HEK293 (cell line): ENCODE measurements around the gene PHKA2.

Experiments used
- CTCF ChIA-PET: fragments of 350-600 bp; formaldehyde crosslinking; extraction: SDS; loops from one replicate; lab custom pipeline; 2021; ENCODE audit warnings: antibody characterized with exemption; lab: Yijun Ruan, JAX
- POLR2A ChIA-PET: fragments of 300-600 bp; formaldehyde crosslinking; extraction: SDS; loops from one replicate; lab custom pipeline; 2020; ENCODE audit warnings: antibody characterized with exemption, inconsistent platforms; lab: Yijun Ruan, JAX
- H3K27ac ChIP-seq: fragments of 200-500 bp; sonication (Bioruptor generic); 2 replicates; pipeline ENCODE4 v1.5.1; 2014; ENCODE audit warnings: low read depth, low read length, control low read depth, inconsistent platforms; ENCODE audit errors: extremely low read depth
- H3K36me3 ChIP-seq, 2 experiments: fragments of 200-500 bp in 1 of 2; sonication (Bioruptor generic) in 1 of 2; 1 replicate in 1 of 2; 2 replicates in 1 of 2; pipeline ENCODE4 v1.5.1; 2014 to 2017; ENCODE audit warnings: inconsistent platforms in 2 of 2, low read length in 2 of 2; ENCODE audit not compliant: control insufficient read depth in 2 of 2, insufficient read depth in 1 of 2
- H3K4me1 ChIP-seq: fragments of 200-500 bp; sonication (Bioruptor generic); 2 replicates; pipeline ENCODE4 v1.5.1; 2014; ENCODE audit warnings: mild to moderate bottlenecking, low read length, inconsistent platforms; ENCODE audit not compliant: control insufficient read depth, insufficient read depth
- H3K4me3 ChIP-seq: 2 replicates; pipeline ENCODE4 v1.5.1; 2011; ENCODE audit warnings: low read depth, mild to moderate bottlenecking, control low read depth, low read length, moderate library complexity
- H3K9me3 ChIP-seq: fragments of 200-500 bp; sonication (Bioruptor generic); 2 replicates; pipeline ENCODE4 v1.5.1; 2014; ENCODE audit warnings: low read depth, low read length, inconsistent platforms; ENCODE audit not compliant: control insufficient read depth, insufficient read depth
- EGR2 ChIP-seq: fragments of 450-650 bp; formaldehyde crosslinking; IDR thresholded peaks from 2 replicates; pipeline ENCODE4 v1.5.1; 2016; ENCODE audit warnings: low read depth, missing biosample characterization, missing genetic modification characterization
- GLIS1 ChIP-seq: fragments of 450-650 bp; formaldehyde crosslinking; IDR thresholded peaks from 2 replicates; pipeline ENCODE4 v1.5.1; 2016; ENCODE audit warnings: missing biosample characterization, missing genetic modification characterization
- HOXD13 ChIP-seq: sonication (generic); formaldehyde crosslinking; IDR thresholded peaks from 2 replicates; pipeline ENCODE4 v1.8.0; 2022; ENCODE audit warnings: missing genetic modification reagents, borderline replicate concordance
- MYNN ChIP-seq: fragments of 450-650 bp; formaldehyde crosslinking; IDR thresholded peaks from 2 replicates; pipeline ENCODE4 v1.5.1; 2016; ENCODE audit warnings: missing biosample characterization, missing genetic modification characterization, borderline replicate concordance
- RBAK ChIP-seq: fragments of 450-650 bp; formaldehyde crosslinking; IDR thresholded peaks from 2 replicates; pipeline ENCODE4 v1.5.1; 2016; ENCODE audit warnings: missing biosample characterization, missing genetic modification characterization
- SCRT2 ChIP-seq: fragments of 450-650 bp; formaldehyde crosslinking; IDR thresholded peaks from 2 replicates; pipeline ENCODE4 v1.5.1; 2016; ENCODE audit warnings: missing biosample characterization, missing genetic modification characterization
- ZFP37 ChIP-seq: fragments of 450-650 bp; formaldehyde crosslinking; IDR thresholded peaks from 2 replicates; pipeline ENCODE4 v1.5.1; 2016; ENCODE audit warnings: missing biosample characterization, missing genetic modification characterization
- ZFP69B ChIP-seq: fragments of 450-650 bp; formaldehyde crosslinking; IDR thresholded peaks from 2 replicates; pipeline ENCODE4 v1.5.1; 2016; ENCODE audit warnings: missing biosample characterization, missing genetic modification characterization
- ZNF19 ChIP-seq: fragments of 450-650 bp; formaldehyde crosslinking; IDR thresholded peaks from 2 replicates; pipeline ENCODE4; 2016; ENCODE audit warnings: missing biosample characterization, missing genetic modification characterization, low read depth
- ZNF202 ChIP-seq: fragments of 450-650 bp; formaldehyde crosslinking; IDR thresholded peaks from 2 replicates; pipeline ENCODE4 v1.5.1; 2016; ENCODE audit warnings: missing biosample characterization, missing genetic modification characterization, borderline replicate concordance
- ZNF248 ChIP-seq: fragments of 450-650 bp; formaldehyde crosslinking; IDR thresholded peaks from 2 replicates; pipeline ENCODE4 v1.5.1; 2017; ENCODE audit warnings: missing biosample characterization, missing genetic modification characterization
- ZNF324 ChIP-seq: fragments of 450-650 bp; formaldehyde crosslinking; IDR thresholded peaks from 2 replicates; pipeline ENCODE4 v1.5.1; 2016; ENCODE audit warnings: missing biosample characterization, missing genetic modification characterization
- ZNF529 ChIP-seq: fragments of 450-650 bp; formaldehyde crosslinking; IDR thresholded peaks from 2 replicates; pipeline ENCODE4 v1.5.1; 2017; ENCODE audit warnings: missing genetic modification characterization, missing biosample characterization; ENCODE audit not compliant: insufficient replicate concordance
- ZNF530 ChIP-seq: fragments of 450-650 bp; formaldehyde crosslinking; IDR thresholded peaks from 2 replicates; pipeline ENCODE4 v1.5.1; 2016; ENCODE audit warnings: low read depth, missing biosample characterization, missing genetic modification characterization
- ZNF544 ChIP-seq: fragments of 450-650 bp; formaldehyde crosslinking; IDR thresholded peaks from 2 replicates; pipeline ENCODE4 v1.5.0; 2017; ENCODE audit warnings: missing biosample characterization, missing genetic modification characterization
- ZNF621 ChIP-seq: fragments of 450-650 bp; formaldehyde crosslinking; IDR thresholded peaks from 2 replicates; pipeline ENCODE4 v1.5.1; 2017; ENCODE audit warnings: missing biosample characterization, missing genetic modification characterization
- ZNF626 ChIP-seq: fragments of 450-650 bp; sonication (Bioruptor Pico); formaldehyde crosslinking; IDR thresholded peaks from 2 replicates; pipeline ENCODE4 v1.5.1; 2018; ENCODE audit warnings: missing biosample characterization, missing genetic modification characterization, inconsistent platforms
- ZNF747 ChIP-seq: fragments of 450-650 bp; formaldehyde crosslinking; IDR thresholded peaks from 2 replicates; pipeline ENCODE4 v1.5.1; 2016; ENCODE audit warnings: missing biosample characterization, missing genetic modification characterization
- ZNF785 ChIP-seq: fragments of 450-650 bp; formaldehyde crosslinking; IDR thresholded peaks from 2 replicates; pipeline ENCODE4 v1.5.1; 2016; ENCODE audit warnings: missing biosample characterization, missing genetic modification characterization
- ZNF791 ChIP-seq: fragments of 450-650 bp; formaldehyde crosslinking; IDR thresholded peaks from 2 replicates; pipeline ENCODE4 v1.5.1; 2016; ENCODE audit warnings: missing biosample characterization, missing genetic modification characterization
- ZSCAN30 ChIP-seq: fragments of 450-650 bp; IDR thresholded peaks from 2 replicates; pipeline ENCODE4 v1.5.1; 2018; ENCODE audit warnings: missing biosample characterization, mild to moderate bottlenecking, missing genetic modification characterization, moderate library complexity
- TF ChIP-seq, protein P1 (sequence below): fragments of 450-650 bp; formaldehyde crosslinking; IDR thresholded peaks from 2 replicates; pipeline ENCODE4 v1.5.1; 2016; ENCODE audit warnings: missing biosample characterization, missing genetic modification characterization, borderline replicate concordance
- TF ChIP-seq, protein P2 (sequence below): fragments of 450-650 bp; formaldehyde crosslinking; IDR thresholded peaks from 2 replicates; pipeline ENCODE4 v1.5.1; 2016; ENCODE audit warnings: missing biosample characterization, missing genetic modification characterization
- TF ChIP-seq, protein P3 (sequence below): fragments of 450-650 bp; formaldehyde crosslinking; IDR thresholded peaks from 2 replicates; pipeline ENCODE4 v1.5.1; 2017; ENCODE audit warnings: missing biosample characterization, missing genetic modification characterization

Gene PHKA2

DNA sequence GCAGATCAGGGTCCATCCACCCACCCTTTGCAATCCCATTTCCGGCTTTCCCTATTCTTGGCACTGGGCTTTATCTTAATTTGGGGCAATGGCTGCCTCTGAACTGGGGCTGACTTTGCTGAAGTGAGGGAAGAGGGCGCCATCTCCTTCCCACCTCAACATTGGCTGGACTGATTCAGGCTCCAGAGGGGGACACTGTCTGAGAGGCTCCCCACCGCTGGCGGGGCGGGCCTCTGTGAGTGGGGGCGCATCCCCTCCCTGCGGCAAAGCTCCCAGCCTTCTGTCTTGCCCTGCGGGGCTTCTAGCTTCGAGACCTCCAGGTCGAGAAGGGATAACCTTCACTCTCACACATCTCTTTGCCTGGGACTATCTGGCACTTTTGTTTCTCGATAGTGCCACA lies 85.8 kb downstream of the PHKA2 start (continued):
- TF ChIP-seq, protein P1, sequence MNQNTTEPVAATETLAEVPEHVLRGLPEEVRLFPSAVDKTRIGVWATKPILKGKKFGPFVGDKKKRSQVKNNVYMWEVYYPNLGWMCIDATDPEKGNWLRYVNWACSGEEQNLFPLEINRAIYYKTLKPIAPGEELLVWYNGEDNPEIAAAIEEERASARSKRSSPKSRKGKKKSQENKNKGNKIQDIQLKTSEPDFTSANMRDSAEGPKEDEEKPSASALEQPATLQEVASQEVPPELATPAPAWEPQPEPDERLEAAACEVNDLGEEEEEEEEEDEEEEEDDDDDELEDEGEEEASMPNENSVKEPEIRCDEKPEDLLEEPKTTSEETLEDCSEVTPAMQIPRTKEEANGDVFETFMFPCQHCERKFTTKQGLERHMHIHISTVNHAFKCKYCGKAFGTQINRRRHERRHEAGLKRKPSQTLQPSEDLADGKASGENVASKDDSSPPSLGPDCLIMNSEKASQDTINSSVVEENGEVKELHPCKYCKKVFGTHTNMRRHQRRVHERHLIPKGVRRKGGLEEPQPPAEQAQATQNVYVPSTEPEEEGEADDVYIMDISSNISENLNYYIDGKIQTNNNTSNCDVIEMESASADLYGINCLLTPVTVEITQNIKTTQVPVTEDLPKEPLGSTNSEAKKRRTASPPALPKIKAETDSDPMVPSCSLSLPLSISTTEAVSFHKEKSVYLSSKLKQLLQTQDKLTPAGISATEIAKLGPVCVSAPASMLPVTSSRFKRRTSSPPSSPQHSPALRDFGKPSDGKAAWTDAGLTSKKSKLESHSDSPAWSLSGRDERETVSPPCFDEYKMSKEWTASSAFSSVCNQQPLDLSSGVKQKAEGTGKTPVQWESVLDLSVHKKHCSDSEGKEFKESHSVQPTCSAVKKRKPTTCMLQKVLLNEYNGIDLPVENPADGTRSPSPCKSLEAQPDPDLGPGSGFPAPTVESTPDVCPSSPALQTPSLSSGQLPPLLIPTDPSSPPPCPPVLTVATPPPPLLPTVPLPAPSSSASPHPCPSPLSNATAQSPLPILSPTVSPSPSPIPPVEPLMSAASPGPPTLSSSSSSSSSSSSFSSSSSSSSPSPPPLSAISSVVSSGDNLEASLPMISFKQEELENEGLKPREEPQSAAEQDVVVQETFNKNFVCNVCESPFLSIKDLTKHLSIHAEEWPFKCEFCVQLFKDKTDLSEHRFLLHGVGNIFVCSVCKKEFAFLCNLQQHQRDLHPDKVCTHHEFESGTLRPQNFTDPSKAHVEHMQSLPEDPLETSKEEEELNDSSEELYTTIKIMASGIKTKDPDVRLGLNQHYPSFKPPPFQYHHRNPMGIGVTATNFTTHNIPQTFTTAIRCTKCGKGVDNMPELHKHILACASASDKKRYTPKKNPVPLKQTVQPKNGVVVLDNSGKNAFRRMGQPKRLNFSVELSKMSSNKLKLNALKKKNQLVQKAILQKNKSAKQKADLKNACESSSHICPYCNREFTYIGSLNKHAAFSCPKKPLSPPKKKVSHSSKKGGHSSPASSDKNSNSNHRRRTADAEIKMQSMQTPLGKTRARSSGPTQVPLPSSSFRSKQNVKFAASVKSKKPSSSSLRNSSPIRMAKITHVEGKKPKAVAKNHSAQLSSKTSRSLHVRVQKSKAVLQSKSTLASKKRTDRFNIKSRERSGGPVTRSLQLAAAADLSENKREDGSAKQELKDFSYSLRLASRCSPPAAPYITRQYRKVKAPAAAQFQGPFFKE: no peak
- TF ChIP-seq ZNF529 (tag by site-specific recombination): no peak
- no peak for TF ChIP-seq ZNF621 (tag by site-specific recombination)
- TF ChIP-seq, protein P2, sequence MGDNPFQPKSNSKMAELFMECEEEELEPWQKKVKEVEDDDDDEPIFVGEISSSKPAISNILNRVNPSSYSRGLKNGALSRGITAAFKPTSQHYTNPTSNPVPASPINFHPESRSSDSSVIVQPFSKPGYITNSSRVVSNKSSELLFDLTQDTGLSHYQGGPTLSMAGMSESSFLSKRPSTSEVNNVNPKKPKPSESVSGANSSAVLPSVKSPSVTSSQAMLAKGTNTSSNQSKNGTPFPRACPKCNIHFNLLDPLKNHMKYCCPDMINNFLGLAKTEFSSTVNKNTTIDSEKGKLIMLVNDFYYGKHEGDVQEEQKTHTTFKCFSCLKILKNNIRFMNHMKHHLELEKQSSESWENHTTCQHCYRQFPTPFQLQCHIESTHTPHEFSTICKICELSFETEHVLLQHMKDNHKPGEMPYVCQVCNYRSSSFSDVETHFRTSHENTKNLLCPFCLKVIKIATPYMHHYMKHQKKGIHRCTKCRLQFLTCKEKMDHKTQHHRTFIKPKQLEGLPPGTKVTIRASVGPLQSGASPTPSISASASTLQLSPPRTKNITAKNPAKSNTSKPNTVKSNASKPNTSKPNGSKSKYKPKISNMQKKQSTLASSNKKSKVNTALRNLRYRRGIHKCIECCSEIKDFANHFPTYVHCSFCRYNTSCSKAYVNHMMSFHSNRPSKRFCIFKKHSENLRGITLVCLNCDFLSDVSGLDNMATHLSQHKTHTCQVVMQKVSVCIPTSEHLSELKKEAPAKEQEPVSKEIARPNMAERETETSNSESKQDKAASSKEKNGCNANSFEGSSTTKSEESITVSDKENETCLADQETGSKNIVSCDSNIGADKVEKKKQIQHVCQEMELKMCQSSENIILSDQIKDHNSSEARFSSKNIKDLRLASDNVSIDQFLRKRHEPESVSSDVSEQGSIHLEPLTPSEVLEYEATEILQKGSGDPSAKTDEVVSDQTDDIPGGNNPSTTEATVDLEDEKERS (tag by site-specific recombination): no peak
- TF ChIP-seq SCRT2: no peak
- TF ChIP-seq ZFP69B (tag by site-specific recombination): no peak
- no peak for TF ChIP-seq HOXD13 (CRISPR knock-in tag)
- no peak for TF ChIP-seq EGR2 (tag by site-specific recombination)
- TF ChIP-seq RBAK (tag by site-specific recombination): no peak

DNA sequence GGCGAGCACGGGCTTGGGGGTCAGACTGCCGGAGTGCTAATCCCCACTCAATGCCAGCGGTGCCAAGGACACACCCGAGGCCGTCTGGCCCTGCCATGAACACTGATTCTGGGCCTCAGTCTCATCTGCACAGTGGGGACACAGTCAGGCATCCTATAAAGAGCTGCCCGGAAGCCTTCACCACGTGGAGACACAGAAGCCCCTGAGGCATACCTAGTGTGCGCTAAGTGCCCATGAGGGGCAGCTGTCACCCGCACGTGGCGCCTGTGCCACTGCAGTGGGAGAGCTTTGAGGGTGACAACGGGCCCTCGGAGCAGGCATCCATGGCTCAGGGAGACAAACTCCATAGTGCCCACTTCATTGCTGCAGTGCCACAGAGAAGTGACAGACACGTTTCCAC lies 86.3 kb downstream of the PHKA2 start:
- peaks cover 0 to 54% of the 10 kb centered on the region in 2 experiments; a peak in 2 of 3 replicates for H3K36me3 ChIP-seq
- H3K9me3 ChIP-seq: no peaks in the 10 kb centered on the region
- no peaks in the 10 kb centered on the region for H3K4me1 ChIP-seq
- no peak overlapping the region for H3K27ac ChIP-seq
- POLR2A ChIA-PET: no interaction called here
- no peak overlapping the region for H3K4me3 ChIP-seq
- CTCF ChIA-PET: no interaction called here
- TF ChIP-seq ZNF785 (no peak), ZFP37 (tag by site-specific recombination) (no peak), ZNF248 (tag by site-specific recombination) (no peak), GLIS1 (tag by site-specific recombination) (no peak), ZNF791 (tag by site-specific recombination) (no peak), ZNF544 (no peak), ZNF19 (no peak), MYNN (tag by site-specific recombination) (no peak), ZNF626 (tag by site-specific recombination) (no peak), HOXD13 (CRISPR knock-in tag) (no peak), ZNF747 (no peak), ZNF202 (tag by site-specific recombination) (no peak), ZNF530 (tag by site-specific recombination) (no peak), ZSCAN30 (tag by site-specific recombination) (no peak), ZNF324 (tag by site-specific recombination) (no peak)
- TF ChIP-seq, protein P2 (tag by site-specific recombination): no peak
- TF ChIP-seq, protein P3, sequence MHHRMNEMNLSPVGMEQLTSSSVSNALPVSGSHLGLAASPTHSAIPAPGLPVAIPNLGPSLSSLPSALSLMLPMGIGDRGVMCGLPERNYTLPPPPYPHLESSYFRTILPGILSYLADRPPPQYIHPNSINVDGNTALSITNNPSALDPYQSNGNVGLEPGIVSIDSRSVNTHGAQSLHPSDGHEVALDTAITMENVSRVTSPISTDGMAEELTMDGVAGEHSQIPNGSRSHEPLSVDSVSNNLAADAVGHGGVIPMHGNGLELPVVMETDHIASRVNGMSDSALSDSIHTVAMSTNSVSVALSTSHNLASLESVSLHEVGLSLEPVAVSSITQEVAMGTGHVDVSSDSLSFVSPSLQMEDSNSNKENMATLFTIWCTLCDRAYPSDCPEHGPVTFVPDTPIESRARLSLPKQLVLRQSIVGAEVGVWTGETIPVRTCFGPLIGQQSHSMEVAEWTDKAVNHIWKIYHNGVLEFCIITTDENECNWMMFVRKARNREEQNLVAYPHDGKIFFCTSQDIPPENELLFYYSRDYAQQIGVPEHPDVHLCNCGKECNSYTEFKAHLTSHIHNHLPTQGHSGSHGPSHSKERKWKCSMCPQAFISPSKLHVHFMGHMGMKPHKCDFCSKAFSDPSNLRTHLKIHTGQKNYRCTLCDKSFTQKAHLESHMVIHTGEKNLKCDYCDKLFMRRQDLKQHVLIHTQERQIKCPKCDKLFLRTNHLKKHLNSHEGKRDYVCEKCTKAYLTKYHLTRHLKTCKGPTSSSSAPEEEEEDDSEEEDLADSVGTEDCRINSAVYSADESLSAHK (tag by site-specific recombination): no peak
